ENCODE data around the gene ZNF804B.

ZNF804B gene

DNA sequence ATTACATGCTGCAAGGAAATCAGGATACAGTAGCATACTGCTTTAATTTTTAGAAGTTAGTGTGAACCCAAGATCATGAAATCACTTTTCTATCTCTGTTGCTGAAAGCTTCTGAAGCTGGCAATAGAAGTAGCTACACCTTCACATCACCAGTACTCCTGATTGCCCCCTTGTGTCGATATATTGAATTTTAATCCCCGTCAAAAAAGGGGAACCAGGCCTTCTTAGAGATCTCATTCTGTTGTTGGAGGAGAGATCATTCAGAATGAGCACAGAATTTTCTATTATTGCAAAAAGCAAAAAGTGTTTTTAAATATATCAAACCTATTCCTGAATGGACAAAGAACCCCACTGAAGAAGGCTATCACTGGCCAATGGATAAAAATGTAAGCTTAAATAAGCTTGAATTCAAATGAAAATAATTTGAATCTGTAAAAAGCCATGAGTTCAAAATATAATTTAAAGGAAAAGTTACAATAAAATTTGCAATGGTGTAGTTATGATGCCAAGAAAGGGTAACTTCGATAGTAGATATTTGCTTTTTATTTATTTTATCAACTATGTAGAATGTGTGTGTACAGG, 75.7 kb downstream of the ZNF804B start:
- DNase-seq (ENCODE audit: low read depth in 2 of 2): no peak

DNA sequence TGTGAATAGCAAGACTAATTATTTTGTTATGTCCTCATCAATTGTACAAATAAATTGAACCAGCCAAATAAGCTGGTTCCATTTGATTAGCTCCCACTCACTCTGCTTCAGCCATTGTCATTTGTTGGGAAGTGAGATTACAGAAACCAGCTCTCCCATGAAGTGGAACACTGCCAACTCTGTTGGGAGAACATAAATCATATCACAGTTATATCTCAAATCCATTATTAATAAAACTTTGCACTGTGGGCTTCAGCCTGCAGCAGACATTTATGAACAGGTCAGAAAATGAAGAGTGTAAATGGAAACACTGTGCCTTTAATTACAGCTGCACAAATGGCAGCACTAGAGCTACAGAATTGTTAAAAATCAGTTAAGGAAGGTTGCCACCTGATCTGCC, 82.7 kb downstream of the ZNF804B start:
- no peak for DNase-seq (ENCODE audit: low read depth in 2 of 2)

DNA sequence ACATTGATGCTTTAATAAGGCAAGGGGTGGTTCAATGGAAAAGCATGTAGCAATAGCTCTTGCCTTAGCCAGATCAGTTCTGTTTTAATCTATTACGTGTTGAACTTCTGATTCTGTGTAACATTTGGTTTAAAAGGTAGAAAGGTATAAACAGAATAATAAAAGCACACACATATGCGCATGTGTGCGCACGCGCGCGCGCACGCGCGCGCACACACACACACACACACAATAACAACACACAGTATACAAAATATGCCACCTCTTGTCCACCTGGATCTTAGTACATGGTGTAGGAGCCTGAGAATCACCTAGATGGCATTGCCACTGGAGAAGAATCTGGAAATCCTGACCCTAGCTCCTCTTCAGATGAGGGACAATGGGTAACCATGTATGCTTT, 85.6 kb downstream of the ZNF804B start:
- DNase-seq (ENCODE audit: low read depth in 2 of 2): no peak

DNA sequence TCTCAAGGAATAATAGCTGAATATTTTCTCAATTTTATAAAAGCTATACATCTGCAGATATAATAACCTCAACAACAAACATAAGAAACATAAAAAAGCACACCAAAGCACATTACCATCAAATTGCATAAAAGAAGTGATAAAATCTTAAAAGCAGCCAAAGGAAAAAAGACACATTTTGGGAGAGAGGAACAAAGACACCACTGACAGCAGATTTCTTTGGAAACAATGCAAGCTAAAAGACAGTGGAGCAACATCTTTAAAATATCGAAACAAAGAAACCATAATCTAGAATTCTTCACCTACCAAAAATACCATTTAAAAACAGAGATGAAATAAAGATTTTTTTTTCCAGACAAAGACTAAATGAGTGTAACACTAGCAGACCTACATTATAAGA, 91.7 kb downstream of the ZNF804B start:
- no peak for DNase-seq (ENCODE audit: low read depth in 2 of 2)

DNA sequence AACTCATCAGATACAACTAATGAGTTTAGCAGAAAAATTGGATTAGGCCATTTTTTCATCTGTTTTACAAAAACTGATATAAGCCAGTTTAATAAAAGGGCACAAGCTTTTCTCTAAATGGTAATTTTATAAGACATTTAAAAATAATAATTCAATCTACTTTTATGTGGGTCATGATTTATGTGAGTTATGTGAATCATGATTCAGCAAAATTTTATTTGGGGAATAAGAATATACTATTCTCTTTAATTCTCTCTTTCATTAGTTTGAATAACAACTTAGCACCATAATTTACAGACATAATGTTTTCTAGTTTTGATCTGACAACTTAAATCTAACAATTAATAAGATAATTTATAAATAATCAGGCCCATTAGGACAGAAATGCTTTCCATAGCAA, 99.8 kb downstream of the ZNF804B start:
- no peak for DNase-seq (ENCODE audit: low read depth in 2 of 2)

DNA sequence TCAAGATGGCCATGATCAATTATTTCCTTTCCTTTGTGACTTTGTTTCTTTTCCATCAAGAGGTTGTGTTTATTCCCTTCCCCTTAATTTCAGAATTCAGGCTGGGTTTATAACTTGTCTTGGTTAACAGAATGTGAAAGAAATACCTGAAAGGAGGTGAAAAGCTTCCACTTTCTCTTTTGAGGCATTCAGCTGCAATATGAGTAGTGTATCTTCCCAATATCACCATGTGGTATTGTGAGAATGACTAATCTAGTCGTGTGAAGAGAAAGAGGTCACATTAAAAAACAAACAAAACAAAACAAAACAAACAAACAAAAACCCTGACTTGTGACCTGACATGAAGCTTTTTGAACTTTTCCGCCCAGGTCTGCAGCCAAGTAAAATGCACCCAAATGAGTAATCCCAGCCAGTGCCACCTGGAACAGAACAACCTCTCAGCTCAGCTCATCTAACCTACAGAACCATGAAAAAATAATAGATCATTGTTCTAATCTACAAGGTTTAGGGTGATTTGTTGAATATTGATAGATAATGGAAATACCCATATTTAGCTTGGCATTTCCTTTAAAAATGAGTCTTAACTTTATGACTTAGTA, 106.9 kb downstream of the ZNF804B start:
- DNase-seq (ENCODE audit: low read depth in 2 of 2): no peak

DNA sequence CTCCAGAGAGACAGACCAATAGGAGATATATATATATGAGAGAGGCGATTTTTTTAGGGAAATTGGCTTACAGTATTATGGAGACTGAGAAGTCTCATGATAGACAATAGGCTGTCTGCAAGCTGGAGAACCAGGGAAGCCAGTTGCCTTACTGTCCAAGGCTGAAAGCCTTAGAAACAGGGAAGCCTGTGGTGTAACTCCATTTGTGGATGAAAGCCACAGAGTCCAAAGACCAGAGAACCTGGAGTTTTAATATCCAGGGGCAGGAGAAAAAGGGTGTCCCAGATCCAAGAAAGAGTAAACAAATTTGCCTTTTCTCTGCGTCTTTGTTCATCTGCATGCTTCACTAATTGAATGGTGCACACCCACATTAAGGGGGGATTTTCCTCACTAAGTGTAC, 107.7 kb downstream of the ZNF804B start:
- DNase-seq (ENCODE audit: low read depth in 2 of 2): no peak

DNA sequence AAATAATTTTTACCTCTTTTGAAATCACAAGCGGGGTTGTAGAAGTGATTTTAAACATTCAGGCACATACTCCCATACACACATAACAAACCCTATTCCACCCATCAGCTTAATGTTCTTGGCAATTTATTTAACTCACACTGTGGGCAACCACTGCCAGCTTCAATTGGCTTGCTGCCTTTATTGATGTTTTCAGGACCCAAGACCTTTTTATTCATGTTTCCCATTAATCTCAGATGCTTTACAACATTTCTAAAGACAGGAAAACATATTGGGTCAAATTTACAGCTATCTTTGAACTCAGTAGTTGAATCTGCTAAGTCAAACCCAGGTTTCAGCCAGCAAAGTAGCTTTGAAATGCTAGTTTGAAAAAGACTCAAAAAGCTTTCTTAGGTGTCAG, 109.0 kb downstream of the ZNF804B start:
- no peak for DNase-seq (ENCODE audit: low read depth in 2 of 2)

DNA sequence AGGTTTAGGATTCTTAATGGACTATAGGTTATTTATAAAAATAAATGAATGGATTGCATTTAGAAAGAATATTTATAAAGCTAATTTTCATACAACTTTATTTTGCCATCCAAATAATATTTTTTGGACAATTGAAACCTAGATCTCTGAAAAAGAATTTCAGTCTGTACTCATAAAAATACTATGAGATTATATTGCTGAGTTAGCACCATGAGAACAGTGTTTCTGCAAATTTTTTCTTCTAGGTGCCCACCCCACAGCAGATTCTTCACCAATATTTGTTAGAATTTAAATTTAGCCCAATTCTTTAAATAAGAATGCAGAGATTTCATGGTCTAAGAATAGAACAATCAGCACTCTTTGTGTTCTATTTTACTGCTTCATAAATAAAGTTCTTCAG, 121.6 kb downstream of the ZNF804B start:
- DNase-seq (ENCODE audit: low read depth in 2 of 2): no peak

DNA sequence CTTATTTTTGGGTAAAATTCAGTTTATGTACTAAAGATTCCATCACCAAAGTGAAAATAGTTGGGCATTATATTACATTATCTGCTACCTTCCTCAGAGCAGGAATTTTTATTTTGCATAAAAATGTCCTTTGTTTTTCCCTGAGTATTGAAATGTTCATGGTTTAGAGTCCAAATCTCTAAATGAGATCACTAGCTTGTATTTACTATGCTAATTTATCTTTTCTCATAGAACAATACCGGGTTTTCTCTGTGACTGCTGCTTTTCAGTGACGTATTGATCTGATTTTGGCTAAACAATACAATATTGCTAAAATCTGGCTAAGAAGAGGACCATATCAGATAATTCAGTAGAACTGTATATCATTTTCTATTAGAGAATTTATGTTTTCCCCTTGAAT, 125.6 kb downstream of the ZNF804B start:
- no peak for DNase-seq (ENCODE audit: low read depth in 2 of 2)

DNA sequence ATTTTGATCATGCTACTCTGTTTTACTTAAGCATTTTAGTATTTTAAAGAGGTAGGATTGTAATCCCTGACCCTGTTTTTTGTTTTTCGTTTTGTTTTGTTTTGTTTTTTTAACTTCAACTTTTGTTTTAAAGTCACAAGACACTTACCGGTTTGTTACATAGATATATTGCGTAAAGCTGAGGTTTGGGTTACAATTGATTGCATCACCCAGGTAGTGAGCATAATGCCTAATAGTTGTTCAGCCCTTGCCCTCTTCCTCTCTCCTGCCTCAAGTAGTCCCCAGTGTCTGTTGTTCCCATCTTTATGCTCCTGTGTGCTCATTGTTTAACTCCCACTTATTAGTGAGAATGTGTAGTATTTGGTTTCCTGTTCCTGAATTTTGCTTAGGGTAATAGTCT, 129.2 kb downstream of the ZNF804B start:
- DNase-seq (ENCODE audit: low read depth in 2 of 2): no peak

DNA sequence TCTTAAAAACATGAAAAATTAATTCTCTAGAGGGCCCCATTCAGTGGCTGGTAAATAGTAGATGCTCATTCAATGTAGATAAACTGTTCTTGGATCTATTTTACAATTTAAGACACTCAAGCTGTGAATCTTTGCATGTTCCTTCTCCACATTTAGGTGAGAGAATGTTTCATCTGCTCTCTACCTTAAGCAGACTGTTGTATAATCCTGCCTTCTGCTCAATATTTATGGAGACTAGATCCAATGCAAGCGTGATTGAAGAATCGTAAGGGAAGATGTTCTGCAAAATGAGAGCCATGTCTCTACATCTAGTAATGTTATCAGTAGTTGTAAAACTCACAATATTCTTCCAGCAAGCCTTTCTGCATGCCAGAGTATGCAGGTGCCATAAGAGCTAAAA, 151.0 kb downstream of the ZNF804B start:
- DNase-seq (ENCODE audit: low read depth in 2 of 2): no peak

DNA sequence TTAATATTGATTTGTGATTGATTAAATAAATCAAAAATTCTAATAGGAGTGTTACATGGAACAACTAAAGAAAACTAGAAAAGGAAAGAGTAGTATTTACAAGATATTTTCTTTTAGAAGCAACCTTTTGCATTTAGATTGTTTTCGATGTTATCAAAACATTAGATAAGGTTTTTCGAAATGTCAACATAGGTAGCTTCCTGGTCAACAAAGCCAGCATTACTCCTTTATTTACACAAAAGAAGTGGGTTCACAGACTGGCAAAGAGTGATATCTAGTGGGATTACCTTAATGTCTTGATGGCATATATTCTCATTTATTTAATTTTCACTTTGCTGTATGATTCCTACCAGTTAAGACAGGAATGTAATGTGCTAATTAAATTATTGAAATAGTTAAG, 153.4 kb downstream of the ZNF804B start:
- DNase-seq (ENCODE audit: low read depth in 2 of 2): no peak

DNA sequence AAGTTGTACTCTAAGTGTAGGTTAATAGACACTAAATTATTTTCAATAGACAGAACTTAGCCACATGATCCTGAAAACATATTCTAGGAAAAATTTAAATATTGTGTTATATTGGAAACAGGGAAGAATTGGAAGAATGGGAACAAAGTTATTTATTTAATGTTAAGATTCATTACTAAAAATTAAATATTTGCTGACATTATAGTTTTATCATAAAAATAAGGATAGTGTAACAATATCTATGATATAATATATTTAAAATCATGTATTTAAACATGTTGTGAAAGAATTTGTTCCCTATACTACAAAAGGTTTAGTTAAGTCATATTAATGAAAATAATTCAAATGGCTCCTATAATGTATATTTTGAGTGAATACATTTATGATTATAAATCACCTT, 156.1 kb downstream of the ZNF804B start:
- no peak for DNase-seq (ENCODE audit: low read depth in 2 of 2)

DNA sequence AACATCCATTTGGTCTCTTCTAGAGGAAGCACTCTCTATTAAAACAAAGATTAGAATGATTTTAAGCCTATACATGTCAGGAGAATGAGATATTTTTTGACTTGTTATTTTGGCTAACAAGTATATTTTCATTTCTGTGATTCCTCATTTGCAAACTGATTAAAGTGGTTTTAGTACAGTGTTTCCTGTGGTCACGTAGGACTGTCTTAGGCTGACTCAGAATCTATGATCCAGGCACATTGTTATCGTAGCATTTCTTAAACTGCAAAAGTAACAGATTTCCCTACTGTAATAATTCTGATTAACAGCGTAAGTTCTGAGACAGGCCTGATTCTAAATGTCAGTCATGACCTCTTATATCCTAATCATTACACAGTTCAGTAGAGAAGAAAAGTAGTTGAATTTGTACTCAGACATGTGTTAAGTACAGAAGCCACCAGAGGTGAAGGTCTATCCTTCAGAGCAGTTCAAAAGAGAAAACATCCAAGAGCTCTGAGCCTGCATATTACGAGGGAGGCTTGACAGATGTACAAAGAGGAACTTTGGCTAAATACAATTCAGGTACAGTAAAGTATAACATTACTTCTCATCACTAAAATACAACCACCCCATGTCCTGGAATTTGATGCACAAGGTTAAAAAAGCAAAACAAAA, 160.1 kb downstream of the ZNF804B start:
- DNase-seq (ENCODE audit: low read depth in 2 of 2): no peak

DNA sequence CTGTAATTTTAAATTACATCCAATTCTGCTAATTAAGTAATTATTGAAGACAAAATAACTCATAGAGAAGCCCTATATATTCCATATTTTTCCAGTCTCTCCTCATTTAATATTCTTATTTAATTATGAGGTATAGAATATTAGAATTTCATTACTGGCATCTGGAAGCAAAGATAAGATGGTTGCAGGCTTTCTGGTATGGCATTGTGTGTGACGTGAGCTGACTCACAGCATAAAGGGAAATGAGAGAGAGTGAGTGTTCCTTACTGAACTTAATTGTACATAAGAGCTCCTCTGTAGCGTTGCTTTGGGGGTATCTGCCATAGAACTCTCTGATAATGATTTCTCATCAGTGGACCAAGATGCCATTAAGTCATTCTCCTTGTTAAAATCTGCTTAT, 163.4 kb downstream of the ZNF804B start:
- DNase-seq (ENCODE audit: low read depth in 2 of 2): no peak

DNA sequence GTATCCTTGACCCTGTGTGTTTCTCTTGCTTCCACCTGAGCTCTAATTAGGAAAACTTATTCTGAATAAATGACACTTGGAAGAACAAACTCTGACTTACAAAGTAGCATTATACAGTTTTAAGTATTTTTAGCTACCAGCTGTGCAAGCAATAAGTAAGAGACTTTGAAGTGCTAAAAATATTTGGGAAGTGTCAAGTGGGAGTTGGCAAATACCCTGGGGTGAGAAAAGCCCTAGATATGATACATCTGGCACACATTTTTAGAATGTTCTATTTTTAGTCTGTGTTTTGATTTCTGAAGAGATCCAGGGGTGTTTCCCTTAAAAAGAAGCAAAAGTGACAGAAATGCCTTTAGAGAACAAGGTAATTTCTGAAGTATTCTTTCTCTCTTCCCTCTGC, 168.8 kb downstream of the ZNF804B start:
- no peak for DNase-seq (ENCODE audit: low read depth in 2 of 2)

DNA sequence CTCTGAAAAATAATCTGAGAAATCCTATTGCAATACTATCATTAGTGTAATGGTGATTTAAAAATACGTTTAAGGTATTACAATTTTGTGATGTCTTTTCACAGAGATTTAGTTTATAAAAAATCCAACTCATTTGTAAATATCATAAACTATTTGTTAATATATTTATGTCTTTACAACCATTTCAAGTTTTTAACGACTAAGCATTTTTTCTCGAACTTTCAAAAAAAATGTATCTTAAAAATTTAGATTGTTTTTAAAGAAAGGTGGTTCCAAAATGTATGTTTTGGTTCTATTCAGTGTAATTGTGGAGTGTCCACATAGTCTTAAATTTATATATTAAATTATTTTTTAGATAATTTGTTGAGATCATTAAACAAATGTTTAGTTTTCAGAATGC, 170.2 kb downstream of the ZNF804B start:
- no peak for DNase-seq (ENCODE audit: low read depth in 2 of 2)

DNA sequence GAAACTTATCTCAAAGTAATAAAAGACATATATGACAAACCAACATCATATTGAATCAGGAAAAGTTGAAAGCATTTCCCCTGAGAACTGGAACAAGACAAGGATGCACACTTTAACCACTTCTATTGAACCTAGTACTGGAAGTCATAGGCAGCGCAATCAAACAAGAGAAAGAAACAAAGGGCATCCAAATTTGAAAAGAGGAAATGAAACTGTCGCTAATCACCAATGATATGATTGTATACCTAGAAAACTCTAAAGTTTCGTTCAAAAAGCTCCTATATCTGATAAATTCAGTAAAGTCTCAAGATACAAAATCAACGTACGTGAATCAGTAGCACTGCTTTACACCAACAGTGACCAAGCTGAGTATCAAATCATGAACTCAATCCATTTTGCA, 173.8 kb downstream of the ZNF804B start:
- no peak for DNase-seq (ENCODE audit: low read depth in 2 of 2)

DNA sequence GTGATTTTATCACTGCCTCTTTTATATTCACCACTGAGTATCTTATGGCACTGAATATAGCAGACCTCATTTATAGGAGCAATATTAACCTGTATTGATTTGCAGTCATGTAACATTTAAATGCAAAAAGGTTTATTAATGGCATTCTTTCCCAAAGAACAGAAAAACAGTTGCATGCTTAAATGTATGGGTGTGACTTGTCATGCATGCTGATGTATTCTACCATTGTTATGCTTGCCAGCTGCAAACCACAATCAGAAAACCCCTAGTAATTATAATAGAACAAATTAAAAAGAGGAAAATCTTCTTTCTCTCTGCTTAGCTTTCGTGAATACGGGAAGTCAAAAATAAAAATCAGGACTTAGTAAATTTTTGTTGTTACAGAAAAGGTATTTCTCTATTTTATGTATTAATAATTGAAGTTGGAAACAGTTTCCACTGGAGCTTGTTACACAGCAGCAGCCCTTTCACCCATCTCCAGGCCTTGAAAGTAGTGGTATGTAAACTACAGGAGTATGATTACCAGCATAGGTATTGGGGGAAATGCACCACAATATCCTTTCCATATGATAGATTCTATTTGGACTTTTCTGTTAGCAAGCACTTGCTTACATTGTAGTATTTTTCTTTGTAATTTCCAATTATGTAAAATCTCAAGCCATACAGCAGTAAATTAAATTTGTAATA, 183.5 kb downstream of the ZNF804B start:
- no peak for DNase-seq (ENCODE audit: low read depth in 2 of 2)

DNA sequence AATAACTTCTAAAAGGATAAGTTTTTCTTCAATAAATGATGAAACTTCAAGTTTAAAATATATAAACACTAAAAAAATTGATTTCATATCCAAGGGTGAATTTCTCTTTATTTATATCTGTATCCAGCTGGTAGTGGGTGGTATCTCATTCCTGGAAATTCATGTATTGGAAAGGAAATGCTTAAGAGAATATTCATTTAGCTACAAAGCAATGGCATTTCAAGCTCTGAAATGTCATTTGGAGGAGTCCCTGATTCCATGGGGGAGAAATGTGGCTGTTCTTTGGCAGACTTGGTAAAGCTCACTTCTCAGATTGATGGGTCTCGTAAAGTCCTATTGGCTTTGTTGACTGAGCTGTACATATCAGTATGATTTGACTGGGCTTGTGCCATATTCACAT, 192.3 kb downstream of the ZNF804B start:
- DNase-seq (ENCODE audit: low read depth in 2 of 2): no peak

DNA sequence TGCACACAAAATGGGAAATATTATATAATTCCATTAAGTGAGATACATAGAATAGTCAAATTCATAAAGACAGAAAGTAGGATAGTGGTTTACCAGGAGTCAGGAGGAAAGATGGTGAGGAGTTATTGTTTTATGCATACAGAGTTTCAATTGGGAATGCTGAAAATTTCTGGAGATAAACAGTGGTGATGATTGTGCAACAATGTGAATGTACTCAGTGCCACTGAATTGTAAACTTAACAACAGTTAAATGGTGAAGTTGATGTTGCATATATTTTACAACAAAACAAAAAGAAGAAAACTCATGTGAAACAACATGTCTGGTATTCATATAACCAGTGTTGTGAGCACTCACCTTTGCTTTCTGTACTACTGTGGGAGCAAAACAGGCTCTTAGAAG, 204.9 kb downstream of the ZNF804B start:
- DNase-seq (ENCODE audit: low read depth in 2 of 2): no peak

DNA sequence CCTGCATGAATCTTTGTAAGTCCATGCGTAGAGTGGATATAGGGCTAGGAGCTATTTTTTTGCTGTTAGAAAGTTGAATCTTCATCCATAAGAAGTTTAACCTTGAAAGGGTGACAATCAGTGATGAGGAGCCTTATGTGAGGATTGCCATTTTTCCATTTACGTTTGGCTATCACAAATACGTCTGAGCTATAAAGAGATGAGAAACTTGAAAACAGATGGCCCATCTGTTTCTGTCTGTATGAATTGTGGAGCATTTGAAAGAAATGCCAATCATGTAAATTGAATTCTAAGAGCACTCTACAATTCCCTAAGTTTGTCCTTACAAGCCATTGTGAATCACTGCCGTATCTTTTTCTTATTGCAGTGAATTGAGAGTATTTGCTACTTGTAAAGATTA, 205.9 kb downstream of the ZNF804B start:
- no peak for DNase-seq (ENCODE audit: low read depth in 2 of 2)
